GM18909 (cell line): ENCODE measurements around the gene SMTNL1.
"Not testable (repeated sequence)": the region's sequence is repeated elsewhere in the genome, so short reads cannot be mapped to it uniquely, and the experiment has no call there.

Experiments
- ATAC-seq: cut with Tn5 transposase; IDR thresholded peaks from one replicate; pipeline ENCODE4 v1.9.1; 2021; ENCODE audit warnings: mild to moderate bottlenecking; ENCODE audit not compliant: unreplicated experiment, poor library complexity

SMTNL1 gene

GRCh38 chr11:57506522-57506921, 30.9 kb upstream of the SMTNL1 start:
- ATAC-seq = no peak

- no peak for ATAC-seq
Observed at GRCh38 chr11:57508341-57509170, 28.8 kb upstream of the SMTNL1 start.

- ATAC-seq = no peak
Observed at GRCh38 chr11:57511741-57512430, 25.5 kb upstream of the SMTNL1 start.

- ATAC-seq = no peak
Observed at GRCh38 chr11:57512646-57513451, 24.5 kb upstream of the SMTNL1 start.

GRCh38 chr11:57513452-57513795, 24.0 kb upstream of the SMTNL1 start:
- no peak for ATAC-seq

GRCh38 chr11:57513911-57514537, 23.4 kb upstream of the SMTNL1 start:
- peak; percentile 39 for ATAC-seq

- ATAC-seq = peak; percentile 49
Observed at GRCh38 chr11:57514538-57515331, 22.7 kb upstream of the SMTNL1 start.

GRCh38 chr11:57515332-57516060, 21.9 kb upstream of the SMTNL1 start, which contains the start of gene SLC43A1:
Gene SLC43A1 (minus strand): TSS chr11:57515702. CDS start chr11:57514111, 1,591 bp downstream.
- peak; percentile 46 for ATAC-seq

GRCh38 chr11:57516061-57516443, 21.3 kb upstream of the SMTNL1 start:
- no peak for ATAC-seq

GRCh38 chr11:57521116-57521515, 16.3 kb upstream of the SMTNL1 start:
- no peak for ATAC-seq

- no peak for ATAC-seq
Observed at GRCh38 chr11:57523419-57523818, 14.0 kb upstream of the SMTNL1 start.

- ATAC-seq = no peak
Observed at GRCh38 chr11:57527056-57527631, 10.3 kb upstream of the SMTNL1 start.

- no peak for ATAC-seq
Observed at GRCh38 chr11:57529012-57529411, 8.4 kb upstream of the SMTNL1 start.

- no peak for ATAC-seq
Observed at GRCh38 chr11:57530215-57530595, 7.2 kb upstream of the SMTNL1 start.

GRCh38 chr11:57530596-57531507, 6.5 kb upstream of the SMTNL1 start, which contains the start of gene TIMM10:
Gene TIMM10 (minus strand): TSS chr11:57530754. CDS start chr11:57530189, 565 bp downstream.
- peak; percentile 99 for ATAC-seq

- not testable (repeated sequence) for ATAC-seq
Observed at GRCh38 chr11:57534449-57534848, 2.9 kb upstream of the SMTNL1 start.

GRCh38 chr11:57539342-57539741, 1.9 kb downstream of the SMTNL1 start:
- ATAC-seq = no peak

GRCh38 chr11:57541169-57541568, 3.8 kb downstream of the SMTNL1 start:
- ATAC-seq = no peak
